HG03342 (cell line): ENCODE measurements around the gene S100A7.

Experiments
- ATAC-seq: cut with Tn5 transposase; IDR thresholded peaks from one replicate; pipeline ENCODE4 v1.9.1; 2021; ENCODE audit warnings: mild to moderate bottlenecking, moderate library complexity; ENCODE audit not compliant: unreplicated experiment

The S100A7 gene

GRCh38 chr1:153460551-153460950, at the start of gene S100A7:
TSS of gene S100A7 (minus strand) at chr1:153460651. CDS start at chr1:153459013, 1,638 bp downstream.
- no peak for ATAC-seq

- ATAC-seq = no peak
These were observed 49.4 kb upstream of the S100A7 start for GRCh38 chr1:153509729-153510354.

GRCh38 chr1:153509036-153509435, 48.6 kb upstream of the S100A7 start:
- ATAC-seq = no peak

GRCh38 chr1:153507926-153508583, 47.6 kb upstream of the S100A7 start:
- no peak for ATAC-seq

- ATAC-seq = no peak
These were observed 46.5 kb upstream of the S100A7 start for GRCh38 chr1:153506831-153507413.

GRCh38 chr1:153506386-153506785, 45.9 kb upstream of the S100A7 start:
- no peak for ATAC-seq

- ATAC-seq = no peak
These were observed 45.1 kb upstream of the S100A7 start for GRCh38 chr1:153505576-153505975.

GRCh38 chr1:153503766-153504165, 43.3 kb upstream of the S100A7 start:
- no peak for ATAC-seq

- ATAC-seq = no peak
These were observed 38.3 kb upstream of the S100A7 start for GRCh38 chr1:153498746-153499145.

GRCh38 chr1:153495536-153495935, 35.1 kb upstream of the S100A7 start:
- no peak for ATAC-seq

GRCh38 chr1:153494976-153495535, 34.6 kb upstream of the S100A7 start:
- no peak for ATAC-seq

GRCh38 chr1:153493343-153493960, 33.0 kb upstream of the S100A7 start:
- no peak for ATAC-seq

- no peak for ATAC-seq
These were observed 30.0 kb upstream of the S100A7 start for GRCh38 chr1:153490272-153491051.

GRCh38 chr1:153488731-153489130, 28.3 kb upstream of the S100A7 start:
- no peak for ATAC-seq

GRCh38 chr1:153487707-153488106, 27.3 kb upstream of the S100A7 start:
- ATAC-seq = no peak

GRCh38 chr1:153485863-153486262, 25.4 kb upstream of the S100A7 start:
- no peak for ATAC-seq

GRCh38 chr1:153483776-153484175, 23.3 kb upstream of the S100A7 start:
- ATAC-seq = no peak

- no peak for ATAC-seq
These were observed 20.7 kb upstream of the S100A7 start for GRCh38 chr1:153481124-153481523.

GRCh38 chr1:153478692-153479618, 18.5 kb upstream of the S100A7 start:
- no peak for ATAC-seq
